ENCODE data around the gene NOL9. TPM values are rescaled to one million over a fixed set of nuclear protein-coding genes. Genes with fewer than 3 reads are reported as not detected.

NOL9 gene
- polyA plus RNA-seq, 1 experiment, result 9.5 TPM

DNA sequence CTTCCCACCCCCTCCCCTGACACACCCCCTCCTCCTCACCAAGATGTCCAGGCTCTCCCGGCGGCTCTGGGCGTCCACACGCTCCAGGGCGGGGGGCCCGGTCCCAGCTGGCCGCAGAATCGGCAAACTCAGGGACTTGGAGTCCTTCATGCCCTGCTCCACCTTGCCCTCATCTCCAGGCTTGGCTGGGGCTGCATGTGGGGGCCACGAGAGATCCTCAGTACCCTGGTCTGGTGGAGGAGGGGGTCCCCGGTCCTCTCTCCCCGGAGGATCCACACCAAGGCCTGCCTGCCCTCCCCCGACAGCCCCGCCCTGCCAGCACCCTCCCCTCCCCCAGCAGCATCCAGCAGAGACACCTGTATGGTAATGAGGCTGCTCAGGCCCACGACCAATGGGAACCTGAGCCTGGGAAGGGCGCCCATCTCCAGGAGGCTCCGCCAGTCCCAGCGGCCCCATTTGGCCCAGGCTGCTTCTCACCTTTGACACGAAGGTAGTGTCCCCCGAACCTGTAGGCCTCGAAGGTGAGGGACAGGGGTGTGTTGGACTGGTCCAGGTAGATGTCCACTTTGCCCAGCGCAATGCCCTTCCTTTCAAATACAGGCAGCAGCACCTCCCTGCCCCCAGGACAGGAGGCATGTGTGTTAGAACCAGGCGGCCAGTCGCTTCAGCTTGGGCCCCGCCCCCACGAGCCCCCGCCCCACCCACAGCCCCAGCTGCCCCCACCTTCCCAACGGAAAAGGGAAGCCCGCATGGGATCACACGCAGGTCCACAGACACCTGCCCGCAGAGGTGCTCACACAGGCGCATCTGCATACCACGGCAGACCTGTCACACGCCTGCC lies 80.1 kb downstream of the NOL9 start:
- CTCF ChIA-PET, result interaction anchor here (0.9 to 1.8 kb wide), 2 partner anchors 10 to 12 kb away, joined by 4 to 8 read pairs; no protein-coding TSS in a partner anchor
- Histone ChIP-seq H3K27me3 (ENCODE audit: control insufficient read depth, insufficient read depth, low read length) (no peaks in the 10 kb centered on the region), H3K4me3 (ENCODE audit: low read depth, low read length) (no peak overlapping the region), H3K36me3 (ENCODE audit: control insufficient read depth, insufficient read depth, low read length) (peaks cover 22% of the 10 kb centered on the region)
- TF ChIP-seq, protein P1, sequence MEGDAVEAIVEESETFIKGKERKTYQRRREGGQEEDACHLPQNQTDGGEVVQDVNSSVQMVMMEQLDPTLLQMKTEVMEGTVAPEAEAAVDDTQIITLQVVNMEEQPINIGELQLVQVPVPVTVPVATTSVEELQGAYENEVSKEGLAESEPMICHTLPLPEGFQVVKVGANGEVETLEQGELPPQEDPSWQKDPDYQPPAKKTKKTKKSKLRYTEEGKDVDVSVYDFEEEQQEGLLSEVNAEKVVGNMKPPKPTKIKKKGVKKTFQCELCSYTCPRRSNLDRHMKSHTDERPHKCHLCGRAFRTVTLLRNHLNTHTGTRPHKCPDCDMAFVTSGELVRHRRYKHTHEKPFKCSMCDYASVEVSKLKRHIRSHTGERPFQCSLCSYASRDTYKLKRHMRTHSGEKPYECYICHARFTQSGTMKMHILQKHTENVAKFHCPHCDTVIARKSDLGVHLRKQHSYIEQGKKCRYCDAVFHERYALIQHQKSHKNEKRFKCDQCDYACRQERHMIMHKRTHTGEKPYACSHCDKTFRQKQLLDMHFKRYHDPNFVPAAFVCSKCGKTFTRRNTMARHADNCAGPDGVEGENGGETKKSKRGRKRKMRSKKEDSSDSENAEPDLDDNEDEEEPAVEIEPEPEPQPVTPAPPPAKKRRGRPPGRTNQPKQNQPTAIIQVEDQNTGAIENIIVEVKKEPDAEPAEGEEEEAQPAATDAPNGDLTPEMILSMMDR (IDR thresholded peaks at IDR 0.05; ENCODE audit: insufficient read depth, low read depth, low read length), result no peak
- DNase-seq (ENCODE audit: low read depth), result no peak
- POLR2A ChIA-PET, result no interaction called here

DNA sequence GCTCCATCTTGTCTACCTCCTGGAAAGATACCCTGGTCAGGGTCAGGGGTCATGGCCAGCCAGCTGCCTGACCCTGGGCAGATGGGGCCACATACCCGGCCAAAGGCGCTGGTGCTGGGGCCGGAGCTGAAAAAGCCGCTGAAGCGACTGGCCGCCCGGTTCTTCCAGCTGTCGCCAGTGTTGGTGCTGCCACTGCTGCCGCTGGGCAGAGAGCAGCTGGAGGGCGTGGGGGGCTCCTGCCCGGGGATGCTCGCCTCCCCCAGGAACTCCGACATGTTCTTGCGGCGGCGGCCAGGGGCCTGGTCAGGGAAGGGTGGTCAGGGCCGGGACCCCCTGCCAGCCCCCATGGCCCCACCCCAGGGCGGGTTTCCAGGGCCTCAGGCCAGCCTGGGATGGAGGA lies 81.2 kb downstream of the NOL9 start:
- TF ChIP-seq, protein P1 (IDR thresholded peaks at IDR 0.05; ENCODE audit: insufficient read depth, low read depth, low read length), result no peak
- ChIA-PET CTCF (interaction anchor here (0.9 to 1.6 kb wide), 2 partner anchors 13 to 226 kb away, joined by 4 to 5 read pairs; no protein-coding TSS in a partner anchor), POLR2A (no interaction called here)
- Histone ChIP-seq H3K4me3 (ENCODE audit: low read depth, low read length) (no peak overlapping the region), H3K36me3 (ENCODE audit: control insufficient read depth, insufficient read depth, low read length) (peaks cover 32% of the 10 kb centered on the region), H3K27me3 (ENCODE audit: control insufficient read depth, insufficient read depth, low read length) (no peaks in the 10 kb centered on the region)
- no peak for DNase-seq (ENCODE audit: low read depth)

DNA sequence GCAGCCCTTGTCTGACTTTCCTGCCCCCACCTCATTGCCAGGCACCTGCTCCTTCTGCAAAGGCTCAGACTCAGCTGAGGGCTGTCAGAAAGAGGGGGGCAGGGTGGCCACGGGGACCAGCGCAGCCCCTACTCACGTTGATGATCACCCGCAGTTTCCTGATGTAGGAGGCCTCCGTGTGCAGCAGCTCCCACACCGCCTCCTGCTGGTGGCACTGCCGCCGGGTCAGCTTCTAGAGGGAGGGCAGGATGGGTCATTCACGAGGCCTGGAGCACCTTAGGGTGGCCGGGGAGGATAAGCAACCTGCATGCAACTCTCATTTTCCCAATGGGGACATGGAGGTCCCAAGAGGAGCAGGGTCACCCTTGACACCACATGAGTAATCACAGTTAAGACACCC lies 81.9 kb downstream of the NOL9 start:
- Histone ChIP-seq H3K36me3 (ENCODE audit: control insufficient read depth, insufficient read depth, low read length) (peaks cover 36% of the 10 kb centered on the region), H3K4me3 (ENCODE audit: low read depth, low read length) (no peak overlapping the region), H3K27me3 (ENCODE audit: control insufficient read depth, insufficient read depth, low read length) (no peaks in the 10 kb centered on the region)
- TF ChIP-seq, protein P1 (IDR thresholded peaks at IDR 0.05; ENCODE audit: insufficient read depth, low read depth, low read length), result peak; percentile 35; the same call in 1 of the 2 replicates
- ChIA-PET POLR2A (no interaction called here), CTCF (interaction anchor here (0.7 to 1.6 kb wide), 6 partner anchors 9 to 226 kb away, joined by 3 to 6 read pairs (median 4); no protein-coding TSS in a partner anchor)
- no peak for DNase-seq (ENCODE audit: low read depth)

DNA sequence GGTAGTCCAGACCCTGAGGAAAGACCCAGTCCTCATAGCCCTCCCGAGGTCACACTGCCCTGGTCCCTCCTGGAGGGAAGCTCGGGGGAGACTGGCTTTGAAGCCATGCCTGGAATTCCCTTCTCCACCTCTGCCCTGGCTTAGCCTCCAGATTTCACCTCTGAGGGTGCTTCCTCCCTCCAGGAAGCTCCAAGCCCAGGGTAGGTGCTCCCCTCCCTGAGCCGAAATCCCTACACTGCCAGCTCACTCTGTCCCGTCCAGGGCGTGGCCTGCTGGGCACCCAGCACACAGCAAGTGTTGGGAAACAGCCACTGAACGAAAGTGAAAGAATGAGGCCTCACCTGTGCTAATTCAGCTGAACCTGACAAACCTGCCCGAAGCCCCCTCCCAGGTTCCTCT lies 82.3 kb downstream of the NOL9 start:
- ChIA-PET POLR2A (no interaction called here), CTCF (interaction anchor here (0.6 to 1.6 kb wide), 9 partner anchors 9 to 225 kb away, joined by 3 to 6 read pairs (median 3); no protein-coding TSS in a partner anchor)
- Histone ChIP-seq H3K36me3 (ENCODE audit: control insufficient read depth, insufficient read depth, low read length) (peaks cover 37% of the 10 kb centered on the region), H3K4me3 (ENCODE audit: low read depth, low read length) (no peak overlapping the region), H3K27me3 (ENCODE audit: control insufficient read depth, insufficient read depth, low read length) (no peaks in the 10 kb centered on the region)
- no peak for DNase-seq (ENCODE audit: low read depth)
- TF ChIP-seq, protein P1 (IDR thresholded peaks at IDR 0.05; ENCODE audit: insufficient read depth, low read depth, low read length), result no peak

Small RNAs within 50 kb of the gene (small RNA-seq; reads per million reads assigned to genes)
- not detected for gene RNU6-731P (ENCODE audit: insufficient read length, low read depth, low replicate concordance)

Other genes starting within 250 kb of the NOL9 start
- gene ACOT7, start 160.7 kb downstream of the NOL9 start, polyA plus RNA-seq (2011; rRNA removed), result 68.1 and 157 TPM in 2 replicates
- gene HES2, start 134.6 kb downstream of the NOL9 start, polyA plus RNA-seq (2011; rRNA removed), result not detected in 2 replicates
- not detected in 2 replicates for gene ESPN, start 129.7 kb downstream of the NOL9 start, polyA plus RNA-seq (2011; rRNA removed)
- gene TNFRSF25, start 88.3 kb downstream of the NOL9 start, polyA plus RNA-seq (2011; rRNA removed), result 2.3 and 3.3 TPM in 2 replicates
- 3.2 and 4.3 TPM in 2 replicates for gene PLEKHG5, start 62.8 kb downstream of the NOL9 start, polyA plus RNA-seq (2011; rRNA removed)
- gene TAS1R1, start 794 bp upstream of the NOL9 start, polyA plus RNA-seq (2011; rRNA removed), result 0.16 and 0.25 TPM in 2 replicates
- gene ZBTB48, start 25.5 kb upstream of the NOL9 start, polyA plus RNA-seq (2011; rRNA removed), result 7.8 and 14.0 TPM in 2 replicates
- gene KLHL21, start 48.4 kb upstream of the NOL9 start, polyA plus RNA-seq (2011; rRNA removed), result 8.5 and 19.2 TPM in 2 replicates
- gene PHF13, start 59.2 kb upstream of the NOL9 start, polyA plus RNA-seq (2011; rRNA removed), result 7.9 and 9.4 TPM in 2 replicates
- 8.6 and 12.5 TPM in 2 replicates for gene THAP3, start 70.4 kb upstream of the NOL9 start, polyA plus RNA-seq (2011; rRNA removed)
- 29.8 and 36.0 TPM in 2 replicates for gene DNAJC11, start 147.3 kb upstream of the NOL9 start, polyA plus RNA-seq (2011; rRNA removed)
- 23.1 and 48.4 TPM in 2 replicates for gene CAMTA1, start 230.9 kb upstream of the NOL9 start, polyA plus RNA-seq (2011; rRNA removed)